Measurements from ENCODE around the gene POU3F2.

The POU3F2 gene

DNA sequence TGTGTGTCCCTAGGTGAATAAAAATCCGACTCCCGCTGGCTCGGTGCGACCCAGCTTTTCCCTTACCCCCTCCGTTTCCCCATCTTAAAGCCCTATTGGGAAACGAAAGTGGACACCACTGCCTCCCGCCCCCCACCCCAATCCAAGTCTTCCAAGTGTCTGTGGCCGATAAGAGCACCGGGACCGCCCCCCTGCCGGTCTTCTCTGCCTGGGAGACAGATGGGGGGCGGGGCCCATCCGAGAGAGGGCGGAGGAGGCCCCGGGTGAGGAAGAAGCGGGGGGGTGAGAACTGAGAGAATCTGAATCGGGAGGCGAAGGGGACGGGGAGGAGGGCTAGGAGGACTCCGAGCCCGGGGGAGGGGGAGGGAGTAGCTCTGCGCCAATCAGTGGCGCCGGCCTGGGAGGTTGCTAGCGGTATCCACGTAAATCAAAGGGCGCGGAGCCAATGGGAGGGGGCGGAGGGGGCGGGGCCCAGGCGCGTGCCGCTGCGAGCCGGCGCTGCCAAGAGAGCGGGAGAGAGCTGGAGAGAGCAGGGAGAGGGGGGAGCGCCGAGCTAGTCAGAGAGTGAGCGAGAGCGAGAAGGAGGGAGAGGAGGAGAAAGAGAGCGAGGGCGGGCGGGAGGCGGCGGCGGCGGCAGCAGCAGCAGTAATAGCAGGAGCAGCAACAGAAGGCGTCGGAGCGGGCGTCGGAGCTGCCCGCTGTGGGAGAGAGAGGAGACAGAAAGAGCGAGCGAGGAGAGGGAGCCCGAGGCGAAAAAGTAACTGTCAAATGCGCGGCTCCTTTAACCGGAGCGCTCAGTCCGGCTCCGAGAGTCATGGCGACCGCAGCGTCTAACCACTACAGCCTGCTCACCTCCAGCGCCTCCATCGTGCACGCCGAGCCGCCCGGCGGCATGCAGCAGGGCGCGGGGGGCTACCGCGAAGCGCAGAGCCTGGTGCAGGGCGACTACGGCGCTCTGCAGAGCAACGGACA is at the start of gene POU3F2:
POU3F2 (plus strand) TSS at position 515 of the 972 bp plus-strand sequence; CDS start at position 815, 300 bp downstream.
- peak; percentile 99 for DNase-seq

DNA sequence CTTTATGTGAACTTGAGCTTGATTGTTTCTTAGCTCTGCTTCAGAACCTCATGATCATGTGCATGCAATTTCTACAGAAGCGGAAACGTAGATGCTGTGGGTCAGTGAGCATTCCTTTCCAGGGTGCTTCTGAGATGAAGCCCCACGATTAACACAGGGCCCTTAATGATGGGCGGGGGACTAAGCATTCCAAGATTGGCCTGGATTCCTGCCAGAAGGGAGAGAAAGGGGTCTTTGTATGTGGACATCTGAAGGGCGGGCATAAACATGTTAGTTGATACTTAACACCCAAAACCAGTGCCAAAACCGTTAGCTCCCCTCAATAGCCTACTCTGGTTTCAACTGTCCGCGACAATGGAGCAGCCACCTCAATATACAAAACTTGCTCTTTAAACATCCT is 46.9 kb upstream of the POU3F2 start:
- DNase-seq = no peak

DNA sequence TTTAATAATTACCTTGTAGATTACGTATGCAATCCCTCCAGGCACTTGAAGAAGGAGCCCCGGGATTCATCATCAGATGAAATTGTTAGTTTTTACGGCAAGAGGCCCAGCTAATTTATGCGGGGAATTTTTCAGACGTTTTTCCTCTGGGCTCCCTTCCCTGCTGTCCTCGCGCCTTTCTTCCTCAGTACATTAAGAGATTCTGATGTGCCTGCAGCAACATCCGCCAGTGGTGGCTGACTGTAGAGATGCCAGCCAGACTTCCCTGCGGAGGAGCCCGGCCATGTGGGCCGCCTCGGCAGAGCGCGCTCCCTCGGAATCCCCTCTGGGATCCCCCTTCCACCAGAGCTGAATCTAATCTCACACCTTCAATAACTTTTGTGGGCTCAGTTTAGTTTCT is 46.4 kb upstream of the POU3F2 start:
- no peak for DNase-seq

DNA sequence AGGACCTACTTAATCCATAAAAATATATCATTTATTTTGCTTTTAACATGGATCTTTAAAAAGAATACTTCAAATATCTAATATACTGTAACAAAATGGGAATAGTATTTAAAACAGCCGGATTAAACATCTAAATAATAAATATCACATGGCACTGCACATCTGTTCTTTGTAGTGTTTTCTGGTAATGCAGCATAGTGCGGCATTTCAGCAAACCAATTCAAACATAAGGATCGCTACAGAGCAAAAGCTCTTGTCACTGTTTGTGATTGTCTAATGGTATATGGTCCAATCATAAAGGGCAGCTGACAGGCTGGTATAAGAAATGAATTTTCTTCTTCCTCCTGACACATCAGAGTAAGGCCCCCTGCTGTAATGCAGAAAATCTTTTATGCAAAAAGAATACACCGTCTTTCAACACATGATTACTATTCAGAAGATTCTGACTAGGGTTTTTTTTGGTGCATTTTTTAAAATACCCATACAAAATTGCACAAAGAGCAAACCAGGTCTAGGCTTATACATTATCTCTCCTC is 40.0 kb upstream of the POU3F2 start:
- DNase-seq = no peak

DNA sequence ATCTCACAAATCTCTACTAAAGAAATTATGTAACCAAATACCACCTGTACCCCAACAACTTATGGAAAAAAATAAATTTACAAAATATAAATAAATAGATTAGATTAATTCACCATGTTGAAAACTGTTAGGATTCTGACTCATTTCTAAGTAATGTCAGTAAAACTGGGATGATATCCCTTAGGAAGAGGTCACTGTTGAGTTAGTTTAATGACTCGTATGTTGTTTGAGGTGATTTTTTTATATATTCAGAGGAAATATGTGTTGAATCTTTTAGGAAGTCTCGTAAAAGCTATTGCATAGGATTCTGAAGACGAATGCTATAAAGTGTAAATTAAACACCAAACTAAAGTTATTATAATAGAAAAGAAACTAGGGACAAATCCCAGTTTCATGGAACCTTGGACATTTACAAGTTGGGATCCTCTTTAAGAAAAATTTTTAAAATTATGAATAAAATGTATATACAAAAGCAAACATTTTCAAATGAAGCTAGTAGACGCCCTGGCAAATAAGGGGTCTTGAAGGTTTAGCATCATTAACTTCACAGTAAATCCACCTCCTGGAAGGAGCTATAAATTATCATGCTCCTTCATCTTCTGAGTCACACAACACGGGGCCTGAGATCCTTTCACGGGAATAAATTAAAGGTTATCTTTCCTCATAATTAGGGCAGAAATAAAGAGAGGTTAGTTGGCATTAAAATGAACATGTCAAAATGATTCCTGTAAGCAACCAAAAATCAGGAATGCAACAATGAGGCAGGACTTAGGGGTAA is 37.0 kb upstream of the POU3F2 start:
- DNase-seq = no peak

DNA sequence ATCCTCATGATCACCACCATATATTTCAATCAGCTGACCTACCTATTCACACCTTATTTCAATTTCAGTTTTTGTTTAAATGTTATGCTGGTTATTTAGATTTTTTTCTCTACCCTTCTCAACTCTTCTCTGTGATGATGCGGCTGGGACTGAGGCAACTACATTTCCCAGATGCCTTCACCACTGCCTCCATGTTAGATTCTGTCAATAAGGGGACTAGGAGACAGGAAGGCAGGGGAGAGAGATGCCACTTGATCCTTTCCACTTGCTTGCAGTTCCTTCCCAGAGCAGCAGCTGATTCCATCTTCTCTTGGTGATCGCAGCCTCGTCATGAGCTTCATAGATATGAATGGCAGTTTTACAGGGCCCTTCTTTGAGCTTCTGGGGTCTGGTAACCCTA is 33.5 kb upstream of the POU3F2 start:
- DNase-seq = no peak

DNA sequence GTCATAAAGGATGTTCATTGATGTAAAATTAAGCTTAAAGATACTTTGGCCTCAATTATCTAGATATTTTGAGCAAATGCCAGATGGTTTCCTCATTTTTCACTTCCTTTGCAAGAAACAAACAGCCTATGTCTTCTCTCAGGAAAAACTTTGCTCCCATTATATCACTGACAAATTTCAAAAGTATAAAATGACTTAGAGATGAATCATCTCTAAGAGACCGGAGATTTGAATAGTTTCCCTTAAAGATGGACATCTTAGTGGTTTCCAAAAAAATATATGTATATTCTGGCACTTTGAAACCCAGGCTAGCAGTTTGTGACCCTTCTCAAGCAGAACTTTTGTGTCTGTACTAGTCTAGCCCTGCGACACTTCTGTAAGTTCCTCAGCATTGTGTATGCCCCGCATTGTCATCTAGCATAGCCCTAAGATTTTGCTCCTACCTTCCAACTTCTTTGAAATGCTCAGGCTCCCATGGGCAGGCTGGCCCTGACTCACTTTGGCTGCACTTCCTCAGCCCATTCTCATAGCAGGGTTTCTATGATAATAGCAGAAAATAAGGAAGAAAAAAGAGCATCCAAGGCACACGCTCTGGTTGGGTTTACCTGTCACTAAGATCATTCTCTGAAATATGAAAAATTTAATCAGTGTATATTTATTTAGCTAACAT is 25.7 kb upstream of the POU3F2 start:
- no peak for DNase-seq

DNA sequence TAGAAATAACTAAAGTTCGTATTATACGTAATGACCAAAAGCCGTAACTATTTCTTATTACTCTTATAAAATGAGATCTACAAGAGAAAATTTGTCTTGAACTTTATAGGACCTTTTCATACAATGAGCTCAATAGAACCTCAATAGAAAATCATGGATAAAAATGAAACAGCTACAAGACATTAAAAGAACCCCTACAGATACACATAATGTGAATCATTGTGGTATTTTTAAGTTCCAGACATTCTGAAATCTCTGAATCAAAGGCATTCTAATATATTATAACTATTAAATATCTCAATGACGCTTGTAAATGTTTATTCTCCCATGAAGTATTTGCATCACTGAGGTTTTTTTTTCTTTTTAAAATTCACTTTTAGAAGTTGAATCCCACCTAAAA is 22.2 kb upstream of the POU3F2 start:
- DNase-seq = no peak

DNA sequence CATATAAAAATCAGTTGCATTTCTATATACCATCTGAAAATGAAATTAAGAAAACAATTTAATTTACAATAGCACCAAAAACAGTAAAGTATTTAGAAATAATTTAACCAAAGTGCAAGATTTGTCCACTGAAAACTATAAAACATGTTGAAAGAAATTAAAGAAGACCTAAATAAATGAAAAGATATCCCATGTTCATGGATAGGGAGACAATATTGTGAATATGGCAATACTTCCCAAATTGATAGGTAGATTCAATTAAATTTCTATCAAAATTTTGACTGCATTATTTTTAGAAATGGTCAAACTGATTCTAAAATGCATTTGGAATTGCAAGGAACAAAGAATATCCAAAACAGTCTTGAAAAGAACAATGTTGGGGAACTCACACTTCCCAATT is 17.6 kb upstream of the POU3F2 start:
- DNase-seq = no peak

DNA sequence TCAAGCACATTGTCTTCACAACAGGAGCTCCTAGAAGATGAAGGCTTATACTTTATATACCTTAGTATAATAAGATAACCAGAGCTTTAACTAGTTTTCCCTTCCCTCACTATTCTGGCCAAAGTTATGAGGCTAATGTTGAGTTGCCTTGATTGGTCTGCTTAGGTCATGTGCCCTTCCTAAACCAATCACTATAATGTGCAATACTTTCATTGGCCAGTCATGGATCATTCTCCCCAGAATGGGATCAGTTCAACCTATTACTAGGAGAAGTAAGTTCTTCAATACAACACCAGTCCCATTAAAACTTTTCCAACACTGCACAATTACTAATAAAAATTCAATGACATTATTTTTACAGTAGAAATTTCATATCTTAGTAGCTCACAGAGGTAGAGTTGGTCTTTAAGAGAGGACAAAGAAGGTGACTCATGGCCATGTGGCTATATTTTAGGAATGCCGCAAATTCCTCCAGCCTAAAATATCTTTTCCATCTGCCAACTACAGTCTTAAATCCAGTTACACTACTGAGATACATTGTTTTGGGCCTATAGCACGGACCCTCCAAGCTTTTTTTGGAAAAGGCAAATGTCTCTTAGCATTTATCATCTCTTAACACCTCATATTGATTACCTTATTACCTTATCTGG is 12.5 kb upstream of the POU3F2 start:
- DNase-seq = no peak

DNA sequence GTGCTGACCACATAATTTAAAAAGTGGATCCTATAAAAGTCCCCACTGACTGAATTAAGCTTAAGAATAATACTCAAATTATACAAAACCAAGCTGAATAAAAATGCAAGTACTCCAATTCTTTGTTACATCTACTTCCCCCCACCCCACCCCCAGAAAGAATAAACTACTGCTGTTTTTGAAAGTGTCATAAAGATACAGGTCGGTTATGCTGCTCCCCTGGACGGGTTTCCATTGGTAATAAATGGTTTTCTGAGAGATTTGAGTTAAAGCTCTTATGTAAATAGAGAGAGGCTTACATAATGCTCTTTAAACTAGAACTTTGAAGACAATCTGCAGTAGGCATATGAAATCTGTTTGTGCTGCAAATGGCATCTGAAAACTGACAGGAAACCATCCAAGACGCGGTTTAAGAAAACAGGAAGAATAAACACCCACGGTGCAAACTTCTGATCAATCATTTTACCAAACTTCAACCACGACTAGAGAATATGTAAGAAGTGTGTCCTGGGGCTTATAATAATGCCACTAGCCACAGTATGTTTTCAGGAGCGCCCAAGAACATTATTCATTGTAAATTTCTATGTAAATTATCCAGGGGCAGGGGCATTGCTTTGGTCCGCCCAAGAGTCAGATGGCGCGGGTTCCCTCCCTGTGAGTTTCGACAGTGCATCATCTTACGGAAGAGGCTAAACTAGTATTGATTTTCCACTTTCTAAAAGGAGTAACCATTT is 10.8 kb upstream of the POU3F2 start:
- DNase-seq = no peak

DNA sequence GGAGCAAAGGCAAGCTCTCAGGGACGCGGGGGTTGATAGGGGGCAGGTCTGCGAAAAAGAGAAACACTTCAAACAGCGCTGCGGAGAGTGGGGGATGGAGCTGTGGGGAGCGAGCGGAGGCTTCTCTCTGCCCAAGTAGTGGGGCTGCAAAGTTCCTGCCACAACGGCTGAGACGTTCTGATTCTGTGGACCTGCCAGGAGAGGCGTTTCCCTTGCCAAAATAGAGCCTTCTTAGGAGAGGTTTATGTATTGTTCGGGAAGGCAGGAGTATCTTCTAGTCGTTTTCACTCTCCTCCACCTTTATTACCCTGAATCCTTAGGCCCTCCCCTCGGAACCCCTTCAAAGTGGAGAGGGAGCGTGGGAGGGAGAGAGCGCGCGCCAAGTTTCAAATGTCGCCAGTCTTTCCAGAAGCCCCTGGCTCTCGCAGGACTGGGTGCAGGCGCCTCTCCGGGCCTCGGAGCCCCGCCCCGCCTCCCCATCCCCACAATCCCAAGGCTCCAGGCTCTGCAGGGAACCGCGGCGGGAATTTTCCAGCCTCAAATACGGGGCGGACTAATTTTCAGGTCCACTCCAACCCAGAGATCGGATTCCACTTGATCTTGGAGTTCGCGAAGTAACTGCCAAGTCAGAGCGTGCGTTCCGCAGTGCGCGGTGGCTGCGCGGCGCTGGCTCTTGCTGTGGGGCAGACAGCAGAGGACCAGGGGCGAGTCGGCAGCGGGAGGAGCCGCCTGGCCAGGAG is 10.0 kb upstream of the POU3F2 start:
- DNase-seq = no peak

DNA sequence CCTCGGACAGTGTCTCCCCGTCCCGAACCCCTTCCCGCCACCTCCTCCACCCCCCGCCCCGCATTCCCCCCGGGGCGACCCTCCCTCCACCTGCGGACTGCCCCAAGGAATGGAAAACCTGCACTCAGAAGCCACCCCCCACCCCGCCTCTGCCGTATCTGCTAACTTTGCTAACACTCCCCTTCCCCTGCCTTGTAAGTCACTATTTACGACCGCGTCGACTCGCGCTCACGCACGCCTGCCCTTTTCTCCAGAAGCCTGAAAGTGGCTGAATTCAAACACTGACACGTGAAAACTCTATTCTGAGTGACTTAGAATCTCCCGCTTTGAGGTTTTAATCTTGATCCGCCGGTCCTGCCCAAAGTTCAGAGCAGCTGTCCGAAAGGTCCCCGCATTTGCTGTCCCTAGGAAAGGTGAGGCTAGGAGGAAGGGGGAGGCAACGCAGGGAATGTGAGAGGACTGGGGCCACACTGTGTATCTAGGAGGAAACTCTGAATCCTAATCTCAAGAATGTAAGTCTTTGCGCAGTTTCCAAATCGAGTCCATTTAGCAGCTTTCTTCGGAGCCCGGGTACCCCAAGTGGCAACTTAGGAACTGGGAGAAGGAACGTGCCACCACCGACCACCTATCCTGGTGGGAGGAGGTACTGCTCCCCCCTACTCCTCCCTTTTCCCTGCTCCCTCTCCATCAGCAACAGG is 9.3 kb upstream of the POU3F2 start:
- DNase-seq = no peak

DNA sequence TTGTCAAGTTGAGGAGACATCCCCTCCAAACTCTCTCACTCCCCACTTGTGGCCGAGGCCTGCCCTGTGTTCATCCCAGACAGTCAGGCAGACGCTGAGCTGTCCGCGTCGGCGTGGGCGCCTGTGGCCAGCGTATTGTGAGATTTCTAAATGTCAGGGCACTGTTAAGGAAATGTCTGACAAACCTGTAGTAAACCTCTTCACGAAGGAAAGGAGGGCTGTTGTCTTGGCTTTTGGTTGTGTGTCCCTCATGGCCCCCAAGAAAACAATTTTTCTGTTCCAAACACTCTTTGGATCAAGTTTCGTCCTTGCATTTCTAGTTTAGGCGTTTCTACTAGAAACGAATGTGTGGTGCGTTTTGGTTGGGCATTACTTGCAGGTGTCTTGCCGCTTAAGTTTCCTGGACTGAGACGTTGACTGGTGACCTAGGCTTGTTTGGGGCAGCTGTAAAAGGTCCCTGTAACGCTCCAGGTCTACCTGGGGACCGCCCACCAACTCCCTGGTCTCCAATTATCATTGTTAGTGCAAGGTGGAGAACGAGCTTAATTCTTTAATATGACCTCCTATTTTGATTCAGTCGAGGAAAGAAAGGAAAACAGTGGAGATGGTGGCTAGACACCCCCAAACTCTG is 8.7 kb upstream of the POU3F2 start:
- no peak for DNase-seq

DNA sequence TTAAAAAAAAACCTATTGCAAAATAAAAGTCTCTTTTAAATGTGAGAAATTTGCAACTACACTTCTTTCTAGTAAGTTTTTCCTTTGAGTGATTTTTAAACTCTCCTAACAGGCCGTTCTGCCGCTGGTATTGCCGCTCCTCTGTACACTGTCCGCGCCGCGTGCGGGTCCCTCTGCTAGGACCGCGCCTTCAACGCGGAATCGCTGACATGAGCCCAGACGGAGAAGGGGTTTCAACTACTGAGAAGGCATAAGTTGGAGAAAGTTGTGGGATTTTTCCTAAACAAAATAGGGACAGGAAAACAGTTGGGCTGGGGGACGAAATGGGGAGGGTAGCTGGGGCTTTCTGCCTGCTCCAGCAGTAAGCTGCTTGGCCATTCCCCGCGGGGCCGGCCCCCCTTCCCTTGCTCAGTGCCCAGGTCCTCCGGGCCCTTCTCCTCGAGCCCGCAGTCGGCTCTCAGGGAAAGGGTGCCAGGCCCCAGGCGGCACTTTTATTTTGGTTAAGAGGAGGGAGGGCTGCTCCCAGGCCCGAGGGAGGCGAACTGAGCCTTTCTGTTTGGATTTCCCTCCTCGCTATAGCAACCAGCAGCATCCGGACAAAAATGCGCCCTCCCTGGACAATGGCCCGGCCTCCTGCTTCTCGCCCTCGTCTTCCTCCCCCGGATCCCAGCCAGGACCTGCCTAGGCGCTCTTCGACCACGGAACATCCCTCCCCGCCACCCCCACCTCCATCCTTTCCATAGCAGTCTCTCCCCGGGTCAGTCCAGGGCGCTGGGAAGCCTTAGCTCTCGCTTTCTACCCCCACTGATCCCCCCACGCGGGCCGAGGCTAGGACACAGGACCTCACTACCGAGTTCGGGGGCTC is 6.8 kb upstream of the POU3F2 start:
- DNase-seq = peak; percentile 37

DNA sequence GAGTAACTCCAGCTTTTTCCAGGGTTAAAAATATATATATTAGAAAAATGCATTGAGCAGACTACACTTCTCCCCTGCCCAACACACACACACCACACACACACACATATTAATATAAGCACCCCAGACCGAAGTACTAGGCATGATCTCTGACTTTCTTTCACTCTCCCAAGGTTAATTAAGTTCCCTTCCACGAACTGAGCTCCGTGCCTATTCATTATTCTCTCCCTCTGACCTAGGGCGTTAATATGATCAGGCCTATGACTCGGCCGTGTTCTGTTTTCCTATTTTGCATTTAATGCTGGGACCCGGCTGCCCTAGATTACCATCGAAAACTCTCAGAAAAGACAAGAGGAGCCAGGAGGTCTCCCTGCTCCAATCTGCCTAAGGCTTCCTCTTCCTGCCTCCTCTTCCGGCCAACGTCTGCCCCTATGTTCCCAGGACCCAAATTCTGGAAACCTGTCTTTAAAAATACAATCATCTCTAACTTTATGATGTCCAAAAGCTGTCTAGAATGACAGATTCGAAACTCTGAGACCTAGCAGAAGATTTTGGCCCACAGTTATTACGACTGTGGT is 6.1 kb upstream of the POU3F2 start:
- no peak for DNase-seq

DNA sequence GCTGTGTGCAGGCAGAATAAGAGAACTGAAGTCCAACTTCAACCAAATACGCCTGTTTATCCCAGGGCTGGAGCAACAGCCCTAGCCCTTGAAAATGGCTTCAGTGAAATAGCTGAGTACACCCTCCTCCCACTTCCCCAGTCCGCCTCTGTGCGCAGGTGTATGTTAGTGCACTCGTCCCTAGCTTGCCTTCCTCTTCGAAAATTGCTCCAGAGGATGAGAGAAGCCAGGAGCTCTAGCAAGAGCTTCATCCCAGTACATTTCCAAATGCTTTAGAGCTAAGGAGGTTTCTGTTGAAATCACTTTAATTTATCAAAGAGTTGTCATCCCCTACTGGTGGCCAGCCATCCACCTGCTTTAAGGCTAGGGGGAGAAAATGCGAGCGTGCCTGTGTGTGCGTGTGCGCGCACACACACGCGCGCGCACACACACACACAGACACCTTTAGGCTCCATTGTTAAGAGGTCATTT is 5.4 kb upstream of the POU3F2 start:
- peak; percentile 91 for DNase-seq

DNA sequence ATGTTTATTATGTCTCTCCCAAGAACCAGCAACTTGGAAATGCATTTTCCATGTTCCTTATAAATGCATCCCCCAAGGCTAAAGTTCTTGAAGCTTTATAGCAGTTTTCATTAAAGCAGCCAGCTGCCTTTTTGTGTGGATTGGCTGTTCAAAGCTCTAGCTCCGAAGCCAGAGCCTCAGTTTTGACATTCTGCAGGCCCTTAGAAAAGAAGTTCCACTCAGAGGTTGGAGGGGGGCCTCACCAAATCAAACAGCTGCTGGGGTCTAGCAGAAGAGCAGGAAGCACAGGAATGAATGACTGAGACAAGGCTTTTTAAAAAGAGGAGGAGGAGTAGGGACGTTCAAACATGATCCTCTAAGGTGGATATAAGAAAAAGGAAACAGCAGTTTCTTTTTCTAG is 4.2 kb upstream of the POU3F2 start:
- no peak for DNase-seq

Measured in NCI-H774 (cell line).